H9 (cell line): ENCODE data around the gene SP3. TPM values are rescaled to one million over a fixed set of nuclear protein-coding genes. Genes with fewer than 3 reads are reported as not detected.

Source experiments
- DNase-seq: peaks from one replicate; pipeline ENCODE4 v3.0.0-alpha.2; 2017
- H2AFZ ChIP-seq: one replicate; pipeline ENCODE4 v1.6.1; 2013; ENCODE audit warnings: mild to moderate bottlenecking, low read length, control low read depth, moderate library complexity
- H2AK5ac ChIP-seq: 2 replicates; pipeline ENCODE4 v1.6.1; 2013; ENCODE audit warnings: low read length, control low read depth, mixed read lengths; ENCODE audit not compliant: insufficient read length
- H2BK120ac ChIP-seq: one replicate; pipeline ENCODE4 v1.6.1; 2013; ENCODE audit warnings: low read depth, mild to moderate bottlenecking, low read length, control low read depth, inconsistent platforms; ENCODE audit not compliant: poor library complexity, severe bottlenecking
- H2BK12ac ChIP-seq: 2 replicates; pipeline ENCODE4 v1.6.1; 2013; ENCODE audit warnings: low read length, control low read depth, mixed read lengths, low read depth; ENCODE audit not compliant: insufficient read length
- H2BK15ac ChIP-seq: 2 replicates; pipeline ENCODE4 v1.6.1; 2013; ENCODE audit warnings: low read depth, low read length, control low read depth
- H2BK20ac ChIP-seq: one replicate; pipeline ENCODE4 v1.6.1; 2013; ENCODE audit warnings: low read depth, mild to moderate bottlenecking, low read length, control low read depth, inconsistent platforms; ENCODE audit not compliant: poor library complexity, severe bottlenecking
- H2BK5ac ChIP-seq: 2 replicates; pipeline ENCODE4 v1.6.1; 2013; ENCODE audit warnings: low read length, control low read depth, mixed read lengths; ENCODE audit not compliant: insufficient read length
- H3K14ac ChIP-seq: 2 replicates; pipeline ENCODE4 v1.6.1; 2013; ENCODE audit warnings: low read length, control low read depth; ENCODE audit not compliant: insufficient read depth
- H3K18ac ChIP-seq: 2 replicates; pipeline ENCODE4 v1.6.1; 2013; ENCODE audit warnings: low read depth, mild to moderate bottlenecking, mixed read lengths, low read length, control low read depth; ENCODE audit not compliant: insufficient read length
- H3K23ac ChIP-seq: 2 replicates; pipeline ENCODE4 v1.6.1; 2013; ENCODE audit warnings: low read length, control low read depth, mixed read lengths, low read depth; ENCODE audit not compliant: insufficient read length
- H3K23me2 ChIP-seq: 2 replicates; pipeline ENCODE4 v1.6.1; 2013; ENCODE audit warnings: low read depth, mild to moderate bottlenecking, mixed read lengths, low read length, control low read depth; ENCODE audit not compliant: insufficient read length, poor library complexity, severe bottlenecking
- H3K27ac ChIP-seq: 2 replicates; pipeline ENCODE4 v1.5.1; 2013; ENCODE audit warnings: low read length, control low read depth, mixed read lengths, low read depth; ENCODE audit not compliant: insufficient read length
- H3K27me3 ChIP-seq: 2 replicates; pipeline ENCODE4 v1.6.1; 2013; ENCODE audit warnings: low read length, control low read depth, inconsistent platforms; ENCODE audit not compliant: insufficient read depth
- H3K4ac ChIP-seq: 2 replicates; pipeline ENCODE4 v1.6.1; 2013; ENCODE audit warnings: low read depth, mild to moderate bottlenecking, control low read depth, inconsistent platforms, low read length, moderate library complexity
- H3K4me1 ChIP-seq: 2 replicates; pipeline ENCODE4 v1.6.1; 2013; ENCODE audit warnings: low read length, control low read depth, inconsistent platforms; ENCODE audit not compliant: insufficient read depth
- H3K4me2 ChIP-seq: 2 replicates; pipeline ENCODE4 v1.6.1; 2013; ENCODE audit warnings: low read length, control low read depth, mixed read lengths; ENCODE audit not compliant: insufficient read length, insufficient read depth
- H3K56ac ChIP-seq: 2 replicates; pipeline ENCODE4 v1.6.1; 2013; ENCODE audit warnings: low read depth, mild to moderate bottlenecking, mixed read lengths, low read length, control low read depth; ENCODE audit not compliant: insufficient read length
- H3K79me1 ChIP-seq: 2 replicates; pipeline ENCODE4 v1.6.1; 2013; ENCODE audit warnings: low read depth, mild to moderate bottlenecking, moderate library complexity, low read length, control low read depth, inconsistent platforms; ENCODE audit not compliant: insufficient read depth, poor library complexity, severe bottlenecking
- H3K79me2 ChIP-seq: 2 replicates; pipeline ENCODE4 v1.6.1; 2013; ENCODE audit warnings: low read length, control low read depth, inconsistent platforms; ENCODE audit not compliant: insufficient read depth
- H3K9ac ChIP-seq: 2 replicates; pipeline ENCODE4 v1.6.1; 2013; ENCODE audit warnings: low read length, control low read depth, mixed read lengths; ENCODE audit not compliant: insufficient read length; ENCODE audit errors: extremely low read depth
- H3K9me3 ChIP-seq: one replicate; pipeline ENCODE4 v1.6.1; 2013; ENCODE audit warnings: low read depth, low read length, inconsistent platforms; ENCODE audit not compliant: control insufficient read depth
- H3T11ph ChIP-seq: one replicate; pipeline ENCODE4 v1.6.1; 2013; ENCODE audit warnings: mild to moderate bottlenecking, low read length, control low read depth, inconsistent platforms
- H4K20me1 ChIP-seq: one replicate; pipeline ENCODE4 v1.6.1; 2013; ENCODE audit not compliant: control insufficient read depth, insufficient read length, insufficient read depth
- H4K5ac ChIP-seq: 2 replicates; pipeline ENCODE4 v1.6.1; 2013; ENCODE audit warnings: low read depth, mild to moderate bottlenecking, mixed read lengths, low read length, control low read depth; ENCODE audit not compliant: insufficient read length
- H4K8ac ChIP-seq: replicated peaks from 2 replicates; pipeline ENCODE4 v1.6.1; 2013; ENCODE audit warnings: low read length, control low read depth, mixed read lengths, low read depth; ENCODE audit not compliant: insufficient read length
- H4K91ac ChIP-seq: 2 replicates; pipeline ENCODE4 v1.6.1; 2013; ENCODE audit warnings: low read depth, mild to moderate bottlenecking, moderate library complexity, mixed read lengths, low read length, control low read depth; ENCODE audit not compliant: insufficient read length
- H3K27ac Mint-ChIP-seq, 3 experiments: 2 replicates in 2 of 3; 3 replicates in 1 of 3; pipeline ENCODE4 v1.8.0; 2020 to 2021; ENCODE audit warnings: mixed read lengths in 3 of 3, mild to moderate bottlenecking in 1 of 3, moderate library complexity in 1 of 3
- H3K27me3 Mint-ChIP-seq: 2 replicates; pipeline ENCODE4 v1.8.0; 2021; ENCODE audit warnings: low read depth, mild to moderate bottlenecking, moderate library complexity, mixed read lengths
- H3K36me3 Mint-ChIP-seq, 3 experiments: 2 replicates in 2 of 3; 3 replicates in 1 of 3; pipeline ENCODE4 v1.8.0; 2020 to 2021; ENCODE audit warnings: low read depth in 3 of 3, mixed read lengths in 3 of 3; ENCODE audit not compliant: insufficient read depth in 1 of 3
- H3K4me1 Mint-ChIP-seq, 2 experiments: 2 replicates each; pipeline ENCODE4 v1.8.0; 2020; ENCODE audit warnings: mixed read lengths in 2 of 2
- H3K4me3 Mint-ChIP-seq, 2 experiments: 2 replicates in 1 of 2; 3 replicates in 1 of 2; pipeline ENCODE4 v1.8.0; 2020 to 2021; ENCODE audit warnings: mild to moderate bottlenecking in 2 of 2, mixed read lengths in 2 of 2, moderate library complexity in 1 of 2
- H3K9me3 Mint-ChIP-seq, 2 experiments: 2 replicates in 1 of 2; 3 replicates in 1 of 2; pipeline ENCODE4 v1.8.0; 2020; ENCODE audit warnings: mild to moderate bottlenecking in 2 of 2, mixed read lengths in 2 of 2, moderate library complexity in 1 of 2
- WGBS: extraction: QIAGEN DNeasy Blood & Tissue Kit; methylation state at CpG from one replicate; pipeline ENCODE4 v1.1.7; 2013; ENCODE audit warnings: missing lambda C conversion rate, low lambda C conversion rate, mixed read lengths; ENCODE audit not compliant: insufficient read length; ENCODE audit errors: extremely low coverage; 5-methylcytosine and 5-hydroxymethylcytosine counted together
- total RNA-seq: library from RNA; stranded (reverse); gene quantifications from 2 replicates; pipeline ENCODE4 v1.2.1, GENCODE V29; 2021
- TF ChIP-seq, protein P1 (sequence below): fragments of 200-600 bp; sonication (generic); conservative IDR thresholded peaks from 3 replicates; pipeline ENCODE4 v1.8.0; 2021; ENCODE audit warnings: antibody characterized with exemption, mild to moderate bottlenecking

Gene SP3
- total RNA-seq, 1 experiment from 2014 or later, result 86.3 TPM

DNA sequence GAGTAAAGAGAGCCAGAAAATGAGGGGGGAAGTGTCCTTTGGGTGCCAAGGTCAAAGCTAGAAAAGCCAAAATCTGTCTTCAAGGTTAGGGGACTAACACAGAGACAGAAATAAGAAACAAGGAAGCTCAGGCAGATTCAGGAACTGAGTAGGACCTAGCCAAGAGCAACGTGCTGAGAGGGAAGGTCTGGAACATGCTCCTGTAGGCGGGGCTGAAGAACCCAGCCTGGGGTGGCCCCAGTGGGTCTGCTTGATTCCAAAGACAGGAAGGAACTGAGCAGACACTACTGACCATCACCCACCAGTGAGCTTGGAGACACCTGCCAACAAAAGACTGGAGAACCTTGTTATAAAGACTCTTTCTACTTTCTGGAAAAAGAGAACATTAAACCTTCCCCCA lies 105.1 kb downstream of the SP3 start:
- no peak overlapping the region for H2BK120ac ChIP-seq
- H2BK20ac ChIP-seq, result no peak overlapping the region
- no peak overlapping the region for H2AK5ac ChIP-seq
- no peaks in the 10 kb centered on the region for H4K20me1 ChIP-seq
- no peaks in the 10 kb centered on the region for H3K79me1 ChIP-seq
- Mint-ChIP-seq H3K27me3 (peaks cover 3% of the 10 kb centered on the region), H3K4me3 (no peak overlapping the region), H3K9me3 (no peaks in the 10 kb centered on the region), H3K27ac (no peak overlapping the region), H3K4me1 (peaks cover 12 to 14% of the 10 kb centered on the region in 2 experiments), H3K36me3 (no peaks in the 10 kb centered on the region)
- no peaks in the 10 kb centered on the region; the same call in 1 of the 2 replicates for H3K79me2 ChIP-seq
- no peaks in the 10 kb centered on the region for H3K9me3 ChIP-seq
- no peak overlapping the region for H3K4ac ChIP-seq
- no peak overlapping the region for H3K23ac ChIP-seq
- H3K4me1 ChIP-seq, result no peaks in the 10 kb centered on the region; the same call in 1 of the 2 replicates
- DNase-seq, result no peak
- no peak overlapping the region for H4K8ac ChIP-seq
- H2BK5ac ChIP-seq, result no peak overlapping the region
- no peaks in the 10 kb centered on the region for H3K27me3 ChIP-seq
- no peak overlapping the region for H3K9ac ChIP-seq
- TF ChIP-seq, protein P1, sequence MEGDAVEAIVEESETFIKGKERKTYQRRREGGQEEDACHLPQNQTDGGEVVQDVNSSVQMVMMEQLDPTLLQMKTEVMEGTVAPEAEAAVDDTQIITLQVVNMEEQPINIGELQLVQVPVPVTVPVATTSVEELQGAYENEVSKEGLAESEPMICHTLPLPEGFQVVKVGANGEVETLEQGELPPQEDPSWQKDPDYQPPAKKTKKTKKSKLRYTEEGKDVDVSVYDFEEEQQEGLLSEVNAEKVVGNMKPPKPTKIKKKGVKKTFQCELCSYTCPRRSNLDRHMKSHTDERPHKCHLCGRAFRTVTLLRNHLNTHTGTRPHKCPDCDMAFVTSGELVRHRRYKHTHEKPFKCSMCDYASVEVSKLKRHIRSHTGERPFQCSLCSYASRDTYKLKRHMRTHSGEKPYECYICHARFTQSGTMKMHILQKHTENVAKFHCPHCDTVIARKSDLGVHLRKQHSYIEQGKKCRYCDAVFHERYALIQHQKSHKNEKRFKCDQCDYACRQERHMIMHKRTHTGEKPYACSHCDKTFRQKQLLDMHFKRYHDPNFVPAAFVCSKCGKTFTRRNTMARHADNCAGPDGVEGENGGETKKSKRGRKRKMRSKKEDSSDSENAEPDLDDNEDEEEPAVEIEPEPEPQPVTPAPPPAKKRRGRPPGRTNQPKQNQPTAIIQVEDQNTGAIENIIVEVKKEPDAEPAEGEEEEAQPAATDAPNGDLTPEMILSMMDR, result no peak
- H4K5ac ChIP-seq, result no peak overlapping the region
- H2BK12ac ChIP-seq, result no peak overlapping the region
- H3K56ac ChIP-seq, result no peak overlapping the region
- no peak overlapping the region for H4K91ac ChIP-seq
- H2BK15ac ChIP-seq, result no peak overlapping the region
- no peak overlapping the region for H3K27ac ChIP-seq
- H3K14ac ChIP-seq, result no peak overlapping the region
- H3K23me2 ChIP-seq, result no peaks in the 10 kb centered on the region
- no peak overlapping the region for H3K4me2 ChIP-seq
- H2AFZ ChIP-seq, result no peak overlapping the region
- H3T11ph ChIP-seq, result no peak overlapping the region
- no peak overlapping the region for H3K18ac ChIP-seq
- WGBS, result no CpG with 5 or more reads among the region's 2 CpGs
